NCI-H524 (cell line): Measurements from ENCODE around the gene MATN4.

ENCODE experiments used
- DNase-seq, 2 experiments: peaks; one replicate each; lab custom pipeline; 2025; lab: John Stamatoyannopoulos, UW

Gene MATN4

GRCh38 chr20:45313943-45314342 is 5.8 kb upstream of the MATN4 start:
- DNase-seq = no peak

- DNase-seq = no peak
Observed at GRCh38 chr20:45313065-45313695, 5.1 kb upstream of the MATN4 start.

GRCh38 chr20:45312241-45312640 is 4.1 kb upstream of the MATN4 start:
- no peak for DNase-seq

GRCh38 chr20:45311589-45312211 is 3.6 kb upstream of the MATN4 start:
- peak in 1 of 2 experiments; percentile 64 for DNase-seq

- no peak for DNase-seq
Observed at GRCh38 chr20:45309075-45309474, 976 bp upstream of the MATN4 start.

- no peak for DNase-seq
Observed at GRCh38 chr20:45307076-45307640, 941 bp downstream of the MATN4 start.

- DNase-seq = no peak
Observed at GRCh38 chr20:45306431-45306982, 1.6 kb downstream of the MATN4 start, which contains the start of gene RBPJL. Gene RBPJL, plus strand, starts transcription at chr20:45306840. Its CDS starts 83 bp downstream, at chr20:45306923.

GRCh38 chr20:45305262-45305661 is 2.8 kb downstream of the MATN4 start:
- no peak for DNase-seq

- DNase-seq = no peak
Observed at GRCh38 chr20:45304464-45304999, 3.6 kb downstream of the MATN4 start.

GRCh38 chr20:45303586-45304463 is 4.3 kb downstream of the MATN4 start:
- no peak for DNase-seq

GRCh38 chr20:45301824-45302271 is 6.3 kb downstream of the MATN4 start:
- DNase-seq = no peak

- peak in 1 of 2 experiments; percentile 53 for DNase-seq
Observed at GRCh38 chr20:45300961-45301360, 7.1 kb downstream of the MATN4 start.

GRCh38 chr20:45299786-45300185 is 8.3 kb downstream of the MATN4 start:
- no peak for DNase-seq

GRCh38 chr20:45297786-45298497 is 10.2 kb downstream of the MATN4 start:
- DNase-seq = no peak

GRCh38 chr20:45294659-45295058 is 13.4 kb downstream of the MATN4 start:
- no peak for DNase-seq

- DNase-seq = no peak
Observed at GRCh38 chr20:45294003-45294368, 14.1 kb downstream of the MATN4 start.

- DNase-seq = peak; percentile 78 to 86
Observed at GRCh38 chr20:45293041-45294002, 14.8 kb downstream of the MATN4 start.

GRCh38 chr20:45292343-45292742 is 15.8 kb downstream of the MATN4 start:
- DNase-seq = no peak

- peak in 1 of 2 experiments; percentile 22 for DNase-seq
Observed at GRCh38 chr20:45291526-45291925, 16.6 kb downstream of the MATN4 start.
